Prostate gland (tissue), 2 donors: ENCODE results near the gene NSMCE1. TPM values are rescaled to one million over a fixed set of nuclear protein-coding genes. Genes with fewer than 3 reads are reported as not detected.

Experiments used
- DNase-seq: peaks from one replicate; pipeline ENCODE4 v3.0.0-alpha.2; 2019; ENCODE audit warnings: low spot score
- H3K27ac ChIP-seq, 2 donors: fragments of 200-600 bp; sonication (generic); 2 replicates each; pipeline ENCODE4 v1.5.1; 2017 to 2019
- H3K27me3 ChIP-seq: fragments of 200-600 bp; sonication (generic); replicated peaks from 2 replicates; pipeline ENCODE4 v1.5.1; 2019; ENCODE audit not compliant: insufficient read depth
- H3K36me3 ChIP-seq, 2 donors: fragments of 200-600 bp; sonication (generic); 1 replicate in 1 of 2; 2 replicates in 1 of 2; pipeline versions ENCODE4 v1.5.1 to v1.8.1; 2017 to 2019
- H3K4me1 ChIP-seq: fragments of 200-600 bp; sonication (generic); replicated peaks from 2 replicates; pipeline ENCODE4 v1.5.1; 2019
- H3K4me3 ChIP-seq, 2 donors: fragments of 200-600 bp; sonication (generic); 2 replicates each; pipeline ENCODE4 v1.5.1; 2017 to 2019
- H3K9me3 ChIP-seq: fragments of 200-600 bp; sonication (generic); 2 replicates; pipeline ENCODE4 v1.5.1; 2017
- POLR2A ChIP-seq: fragments of 450-650 bp; IDR thresholded peaks from one replicate; pipeline ENCODE4 v1.6.1; 2016; ENCODE audit warnings: antibody characterized with exemption, mild to moderate bottlenecking
- POLR2AphosphoS5 ChIP-seq: sonication (generic); formaldehyde crosslinking; IDR thresholded peaks from one replicate; pipeline ENCODE4 v1.6.1; 2017; ENCODE audit warnings: antibody characterized with exemption
- WGBS: methylation state at CpG from one replicate; pipeline ENCODE4 v1.1.5; 2018; 5-methylcytosine and 5-hydroxymethylcytosine counted together
- intact Hi-C: fragments of 100-400 bp; cut with DNase I; formaldehyde crosslinking; loops from one replicate; pipeline ENCODE4 v1.14.2; 2022
- total RNA-seq, 2 donors: library from RNA; depleted of rRNA; stranded (reverse); fragments of >200 nt; gene quantifications; one replicate each; pipeline ENCODE4 v1.1.0, GENCODE V29; 2016
- TF ChIP-seq, protein P1 (sequence below), 4 experiments: fragments of 200-600 bp in 2 of 4; fragments of 450-650 bp in 2 of 4; sonication (generic) in 2 of 4; IDR thresholded peaks; 1 replicate in 3 of 4; 2 replicates in 1 of 4; pipeline ENCODE4 v1.5.1; 2016 to 2019; ENCODE audit warnings: antibody characterized with exemption in 4 of 4, mild to moderate bottlenecking in 2 of 4, moderate library complexity in 2 of 4

Gene NSMCE1
- total RNA-seq, 2 donors from 2014 or later = 55.4 to 71.7 TPM

GRCh38 chr16:27228045-27228444 lies 40.5 kb downstream of the NSMCE1 start:
- intact Hi-C loops = no loop called here
- H3K36me3 ChIP-seq = peaks cover 0 to 5% of the 10 kb centered on the region in 2 donors
- H3K27me3 ChIP-seq = no peaks in the 10 kb centered on the region
- no peak overlapping the region for H3K27ac ChIP-seq
- peaks cover 13% of the 10 kb centered on the region for H3K4me1 ChIP-seq
- DNase-seq = no peak
- TF ChIP-seq POLR2AphosphoS5 = no peak
- no peak for TF ChIP-seq POLR2A
- TF ChIP-seq, protein P1, sequence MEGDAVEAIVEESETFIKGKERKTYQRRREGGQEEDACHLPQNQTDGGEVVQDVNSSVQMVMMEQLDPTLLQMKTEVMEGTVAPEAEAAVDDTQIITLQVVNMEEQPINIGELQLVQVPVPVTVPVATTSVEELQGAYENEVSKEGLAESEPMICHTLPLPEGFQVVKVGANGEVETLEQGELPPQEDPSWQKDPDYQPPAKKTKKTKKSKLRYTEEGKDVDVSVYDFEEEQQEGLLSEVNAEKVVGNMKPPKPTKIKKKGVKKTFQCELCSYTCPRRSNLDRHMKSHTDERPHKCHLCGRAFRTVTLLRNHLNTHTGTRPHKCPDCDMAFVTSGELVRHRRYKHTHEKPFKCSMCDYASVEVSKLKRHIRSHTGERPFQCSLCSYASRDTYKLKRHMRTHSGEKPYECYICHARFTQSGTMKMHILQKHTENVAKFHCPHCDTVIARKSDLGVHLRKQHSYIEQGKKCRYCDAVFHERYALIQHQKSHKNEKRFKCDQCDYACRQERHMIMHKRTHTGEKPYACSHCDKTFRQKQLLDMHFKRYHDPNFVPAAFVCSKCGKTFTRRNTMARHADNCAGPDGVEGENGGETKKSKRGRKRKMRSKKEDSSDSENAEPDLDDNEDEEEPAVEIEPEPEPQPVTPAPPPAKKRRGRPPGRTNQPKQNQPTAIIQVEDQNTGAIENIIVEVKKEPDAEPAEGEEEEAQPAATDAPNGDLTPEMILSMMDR (IDR thresholded peaks at IDR 0.05) = no peak
- H3K9me3 ChIP-seq = no peaks in the 10 kb centered on the region
- no peak overlapping the region for H3K4me3 ChIP-seq
- WGBS = 89% methylated on average over 12 of the region's 12 CpGs

GRCh38 chr16:27226976-27227705 lies 41.4 kb downstream of the NSMCE1 start:
- 94% methylated on average over 16 of the region's 16 CpGs for WGBS
- DNase-seq = no peak
- Histone ChIP-seq H3K27ac (no peak overlapping the region), H3K27me3 (no peaks in the 10 kb centered on the region), H3K9me3 (no peaks in the 10 kb centered on the region), H3K4me1 (peaks cover 9% of the 10 kb centered on the region), H3K36me3 (peaks cover 0 to 5% of the 10 kb centered on the region in 2 donors), H3K4me3 (no peak overlapping the region)
- TF ChIP-seq POLR2AphosphoS5 (no peak), POLR2A (no peak)
- TF ChIP-seq, protein P1 (IDR thresholded peaks at IDR 0.05) = no peak
- intact Hi-C loops = no loop called here

- H3K27me3 ChIP-seq = no peaks in the 10 kb centered on the region
- DNase-seq = peak; percentile 66
- peaks cover 0 to 5% of the 10 kb centered on the region in 2 donors for H3K36me3 ChIP-seq
- WGBS = 55% methylated on average over 20 of the region's 20 CpGs
- no peak overlapping the region for H3K27ac ChIP-seq
- intact Hi-C loops = no loop called here
- TF ChIP-seq POLR2A (no peak), POLR2AphosphoS5 (no peak)
- TF ChIP-seq, protein P1 (IDR thresholded peaks at IDR 0.05) = no peak
- H3K4me3 ChIP-seq = no peak overlapping the region
- no peaks in the 10 kb centered on the region for H3K9me3 ChIP-seq
- H3K4me1 ChIP-seq = peaks cover 9% of the 10 kb centered on the region
Observed at GRCh38 chr16:27226476-27226875, 42.1 kb downstream of the NSMCE1 start.

DNA sequence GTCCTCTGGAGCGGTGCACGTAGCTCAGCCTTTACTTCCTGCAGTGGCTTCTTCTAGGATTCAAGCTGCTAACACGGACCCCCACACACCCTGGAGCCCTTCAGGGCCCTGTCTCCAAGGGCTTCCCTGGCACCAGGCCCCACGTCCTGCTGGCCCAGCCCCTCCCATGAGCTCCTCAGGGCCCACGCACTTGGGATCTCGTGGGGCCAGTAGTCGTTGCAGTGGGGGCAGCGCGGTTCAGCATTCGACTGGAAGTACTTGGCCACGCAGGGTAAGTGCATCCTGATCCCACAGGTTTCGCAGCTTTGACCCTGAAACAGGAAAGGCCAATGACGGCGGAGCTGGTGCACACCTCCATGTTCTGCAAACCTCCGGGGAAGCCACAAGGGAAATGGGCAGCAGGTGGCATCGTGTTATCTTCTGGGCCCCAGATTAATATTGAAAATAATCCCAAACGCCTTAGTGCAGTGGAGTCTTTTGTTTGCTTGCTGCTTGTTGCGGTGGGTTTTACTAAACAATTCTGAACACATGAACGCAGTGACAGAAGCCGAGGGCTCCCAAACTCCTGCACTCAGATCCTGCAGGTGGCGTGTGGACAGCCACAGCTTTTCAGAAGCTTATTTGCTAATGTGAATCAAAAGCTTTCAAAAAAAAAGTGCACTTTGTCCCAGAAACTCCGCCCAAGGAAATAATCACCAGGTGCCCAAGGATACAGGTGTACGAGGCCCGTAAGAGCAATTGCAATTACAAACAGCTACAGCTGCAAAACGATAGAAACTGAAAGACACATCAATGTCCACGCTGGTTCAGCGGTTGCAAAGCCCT lies 42.8 kb downstream of the NSMCE1 start:
- TF ChIP-seq POLR2AphosphoS5 = no peak
- TF ChIP-seq, protein P1 (IDR thresholded peaks at IDR 0.05) = peak in 1 of 4 experiments; percentile 4
- H3K4me3 ChIP-seq = no peak overlapping the region
- peaks cover 0 to 5% of the 10 kb centered on the region in 2 donors for H3K36me3 ChIP-seq
- no peaks in the 10 kb centered on the region for H3K27me3 ChIP-seq
- H3K9me3 ChIP-seq = no peaks in the 10 kb centered on the region
- 62% methylated on average over 27 of the region's 27 CpGs for whole genome bisulfite sequencing
- no peak overlapping the region for H3K27ac ChIP-seq
- DNase-seq = no peak
- H3K4me1 ChIP-seq = peaks cover 6% of the 10 kb centered on the region
- intact Hi-C loops = no loop called here
